HL-60 (cell line): Measurements from ENCODE around the gene HERC2.

Source experiments
- CTCF ChIP-seq: IDR thresholded peaks from one replicate; pipeline ENCODE4 v1.5.1; 2011; ENCODE audit warnings: low read length, control low read depth, inconsistent platforms; ENCODE audit not compliant: insufficient read depth
- POLR2AphosphoS5 ChIP-seq: IDR thresholded peaks from 2 replicates; pipeline ENCODE4 v1.6.1; 2012; ENCODE audit warnings: low read depth
- REST ChIP-seq: IDR thresholded peaks from 2 replicates; pipeline ENCODE4 v1.6.1; 2012; ENCODE audit warnings: low read depth; ENCODE audit not compliant: insufficient replicate concordance

DNA sequence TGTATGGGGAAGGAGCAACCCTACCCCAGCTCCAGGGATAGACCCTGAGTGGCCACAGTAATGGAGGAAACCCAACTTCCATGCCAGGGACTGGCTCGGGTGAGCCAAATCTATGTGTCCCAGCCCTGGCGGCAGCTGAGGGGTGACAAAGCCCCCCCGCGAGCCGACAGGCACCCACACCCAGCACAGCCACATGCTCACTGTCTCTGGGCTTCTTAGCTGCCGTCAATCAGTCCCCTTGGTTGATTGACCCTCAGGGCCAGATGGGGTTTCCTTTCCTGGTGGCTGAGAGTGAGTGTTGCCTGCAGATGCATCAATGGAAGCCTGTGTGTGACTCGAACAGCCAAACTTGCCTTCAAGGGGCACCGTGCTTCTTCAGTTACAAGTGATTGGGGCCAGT lies 220.8 kb downstream of the HERC2 start:
- TF ChIP-seq CTCF (no peak), POLR2AphosphoS5 (no peak), REST (no peak)
